DND-41 (cell line): Measurements from ENCODE around the gene TTYH3.

Experiments
- ATAC-seq: fragments of 200-7000 bp; cut with Tn5 transposase; 3 replicates; pipeline ENCODE4 v1.9.1; 2021; ENCODE audit warnings: low read depth; ENCODE audit not compliant: insufficient read depth
- DNase-seq: peaks from one replicate; pipeline ENCODE4 v3.0.0-alpha.2; 2020
- H2AFZ ChIP-seq: 2 replicates; pipeline ENCODE4 v1.6.0; 2012; ENCODE audit warnings: low read depth, low read length
- H3K27ac ChIP-seq: 2 replicates; pipeline ENCODE4 v1.5.1; 2012; ENCODE audit warnings: low read length, inconsistent platforms
- H3K27me3 ChIP-seq: fragments of 200-600 bp; sonication (generic); 2 replicates; pipeline ENCODE4 v1.6.0; 2012; ENCODE audit warnings: low read length, mild to moderate bottlenecking, inconsistent platforms; ENCODE audit not compliant: insufficient read depth, poor library complexity
- H3K36me3 ChIP-seq: 2 replicates; pipeline ENCODE4 v1.5.1; 2012; ENCODE audit warnings: low read length, inconsistent platforms; ENCODE audit not compliant: insufficient read depth
- H3K4me1 ChIP-seq: 2 replicates; pipeline ENCODE4 v1.5.1; 2012; ENCODE audit warnings: mild to moderate bottlenecking, low read length; ENCODE audit not compliant: insufficient read depth
- H3K4me2 ChIP-seq: 2 replicates; pipeline ENCODE4 v1.6.0; 2012; ENCODE audit warnings: mild to moderate bottlenecking, moderate library complexity, low read length, inconsistent platforms; ENCODE audit not compliant: insufficient read depth
- H3K4me3 ChIP-seq, 2 experiments: fragments of 200-600 bp in 1 of 2; shearing (Covaris generic) in 1 of 2; 2 replicates each; pipeline ENCODE4 v1.5.1; 2012 to 2016; ENCODE audit warnings: inconsistent platforms in 2 of 2, low read length in 2 of 2, mild to moderate bottlenecking in 2 of 2, low read depth in 1 of 2, moderate library complexity in 1 of 2
- H3K79me2 ChIP-seq: 2 replicates; pipeline ENCODE4 v1.6.0; 2012; ENCODE audit warnings: low read length, inconsistent platforms; ENCODE audit not compliant: insufficient read depth
- H3K9ac ChIP-seq: 2 replicates; pipeline ENCODE4 v1.6.0; 2012; ENCODE audit warnings: low read depth, mild to moderate bottlenecking, inconsistent platforms, low read length, moderate library complexity
- H3K9me3 ChIP-seq: 2 replicates; pipeline ENCODE4 v1.5.1; 2012; ENCODE audit warnings: low read length, moderate library complexity, mild to moderate bottlenecking, inconsistent platforms; ENCODE audit not compliant: insufficient read depth, severe bottlenecking
- H4K20me1 ChIP-seq: 2 replicates; pipeline ENCODE4 v1.6.0; 2012; ENCODE audit warnings: low read length; ENCODE audit not compliant: insufficient read depth
- EZH2 ChIP-seq: IDR thresholded peaks from 3 replicates; pipeline ENCODE4 v1.6.1; 2012; ENCODE audit warnings: borderline replicate concordance, low read depth, mild to moderate bottlenecking, moderate library complexity, low read length, inconsistent platforms; ENCODE audit not compliant: severe bottlenecking
- TF ChIP-seq, protein P1 (sequence below): IDR thresholded peaks from 2 replicates; pipeline ENCODE4 v1.5.1; 2012; ENCODE audit warnings: borderline replicate concordance, low read length, moderate library complexity, mild to moderate bottlenecking; ENCODE audit not compliant: poor library complexity, severe bottlenecking; ENCODE audit errors: extremely low read depth

Gene TTYH3

DNA sequence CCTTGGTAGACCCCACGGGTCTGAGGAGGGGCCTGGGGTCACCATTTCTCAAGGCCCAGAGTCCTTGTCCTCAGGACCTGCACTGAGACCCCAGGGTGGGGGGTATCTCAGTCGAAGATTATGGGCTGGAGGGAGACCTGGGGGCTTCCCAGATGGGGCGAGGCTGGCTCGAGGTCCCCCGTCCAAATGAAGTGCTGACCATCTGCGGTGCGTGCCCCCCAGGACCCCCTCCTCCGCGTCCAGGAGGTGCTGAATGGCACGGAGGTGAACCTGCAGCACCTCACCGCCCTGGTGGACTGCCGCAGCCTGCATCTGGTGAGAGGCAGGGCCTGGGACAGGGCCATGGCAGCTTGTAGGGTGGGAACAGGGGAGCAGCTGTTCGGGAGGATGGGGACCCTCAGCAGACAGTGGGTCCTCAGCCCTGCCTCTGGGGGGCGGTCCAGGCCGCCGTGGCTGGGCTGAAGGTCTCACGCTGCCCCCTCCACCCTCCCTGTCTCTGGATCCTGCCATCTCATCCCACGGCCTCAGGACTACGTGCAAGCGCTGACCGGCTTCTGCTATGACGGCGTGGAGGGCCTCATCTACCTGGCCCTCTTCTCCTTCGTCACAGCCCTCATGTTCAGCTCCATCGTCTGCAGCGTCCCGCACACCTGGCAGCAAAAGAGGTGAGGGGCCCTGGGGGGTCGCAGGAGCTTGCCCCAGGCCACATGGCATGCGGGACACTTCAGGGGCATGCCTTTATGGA is 24.3 kb downstream of the TTYH3 start:
- no peak overlapping the region for H3K4me3 ChIP-seq
- H3K4me2 ChIP-seq: no peak overlapping the region
- no peaks in the 10 kb centered on the region for H3K9me3 ChIP-seq
- ATAC-seq (no peak), DNase-seq (no peak)
- H3K36me3 ChIP-seq: peaks cover 75% of the 10 kb centered on the region
- H3K4me1 ChIP-seq: no peaks in the 10 kb centered on the region
- H4K20me1 ChIP-seq: peaks cover 36% of the 10 kb centered on the region
- no peak overlapping the region for H3K27ac ChIP-seq
- no peak for TF ChIP-seq EZH2
- TF ChIP-seq, protein P1, sequence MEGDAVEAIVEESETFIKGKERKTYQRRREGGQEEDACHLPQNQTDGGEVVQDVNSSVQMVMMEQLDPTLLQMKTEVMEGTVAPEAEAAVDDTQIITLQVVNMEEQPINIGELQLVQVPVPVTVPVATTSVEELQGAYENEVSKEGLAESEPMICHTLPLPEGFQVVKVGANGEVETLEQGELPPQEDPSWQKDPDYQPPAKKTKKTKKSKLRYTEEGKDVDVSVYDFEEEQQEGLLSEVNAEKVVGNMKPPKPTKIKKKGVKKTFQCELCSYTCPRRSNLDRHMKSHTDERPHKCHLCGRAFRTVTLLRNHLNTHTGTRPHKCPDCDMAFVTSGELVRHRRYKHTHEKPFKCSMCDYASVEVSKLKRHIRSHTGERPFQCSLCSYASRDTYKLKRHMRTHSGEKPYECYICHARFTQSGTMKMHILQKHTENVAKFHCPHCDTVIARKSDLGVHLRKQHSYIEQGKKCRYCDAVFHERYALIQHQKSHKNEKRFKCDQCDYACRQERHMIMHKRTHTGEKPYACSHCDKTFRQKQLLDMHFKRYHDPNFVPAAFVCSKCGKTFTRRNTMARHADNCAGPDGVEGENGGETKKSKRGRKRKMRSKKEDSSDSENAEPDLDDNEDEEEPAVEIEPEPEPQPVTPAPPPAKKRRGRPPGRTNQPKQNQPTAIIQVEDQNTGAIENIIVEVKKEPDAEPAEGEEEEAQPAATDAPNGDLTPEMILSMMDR: no peak
- H3K9ac ChIP-seq: no peak overlapping the region
- no peaks in the 10 kb centered on the region for H3K79me2 ChIP-seq
- no peaks in the 10 kb centered on the region for H3K27me3 ChIP-seq
- H2AFZ ChIP-seq: no peak overlapping the region

DNA sequence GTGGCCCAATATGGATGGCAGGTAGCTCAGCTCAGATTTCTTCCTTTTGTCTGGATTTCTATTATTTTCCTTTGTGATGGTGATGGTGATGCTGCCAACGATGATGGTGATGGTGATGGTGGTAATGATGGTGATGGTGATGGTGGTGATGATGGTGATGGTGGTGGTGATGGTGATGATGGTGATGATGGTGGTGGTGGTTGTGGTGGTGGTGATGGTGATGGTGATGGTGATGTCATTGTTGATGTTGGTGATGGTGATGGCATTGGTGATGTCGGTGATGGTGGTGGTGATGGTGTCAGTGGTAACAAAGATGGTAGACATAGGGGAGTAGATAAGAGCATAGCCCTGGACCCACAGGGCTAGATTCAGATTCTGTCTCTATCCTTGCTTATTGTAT is 25.4 kb downstream of the TTYH3 start:
- ATAC-seq (no peak), DNase-seq (no peak)
- Histone ChIP-seq H3K4me3 (no peak overlapping the region), H3K4me2 (no peak overlapping the region), H3K4me1 (no peaks in the 10 kb centered on the region), H3K27ac (no peak overlapping the region), H2AFZ (no peak overlapping the region), H3K9me3 (no peaks in the 10 kb centered on the region), H3K36me3 (peaks cover 75% of the 10 kb centered on the region), H3K9ac (no peak overlapping the region), H3K27me3 (no peaks in the 10 kb centered on the region), H4K20me1 (peaks cover 32% of the 10 kb centered on the region), H3K79me2 (no peaks in the 10 kb centered on the region)
- TF ChIP-seq, protein P1: no peak
- no peak for TF ChIP-seq EZH2

DNA sequence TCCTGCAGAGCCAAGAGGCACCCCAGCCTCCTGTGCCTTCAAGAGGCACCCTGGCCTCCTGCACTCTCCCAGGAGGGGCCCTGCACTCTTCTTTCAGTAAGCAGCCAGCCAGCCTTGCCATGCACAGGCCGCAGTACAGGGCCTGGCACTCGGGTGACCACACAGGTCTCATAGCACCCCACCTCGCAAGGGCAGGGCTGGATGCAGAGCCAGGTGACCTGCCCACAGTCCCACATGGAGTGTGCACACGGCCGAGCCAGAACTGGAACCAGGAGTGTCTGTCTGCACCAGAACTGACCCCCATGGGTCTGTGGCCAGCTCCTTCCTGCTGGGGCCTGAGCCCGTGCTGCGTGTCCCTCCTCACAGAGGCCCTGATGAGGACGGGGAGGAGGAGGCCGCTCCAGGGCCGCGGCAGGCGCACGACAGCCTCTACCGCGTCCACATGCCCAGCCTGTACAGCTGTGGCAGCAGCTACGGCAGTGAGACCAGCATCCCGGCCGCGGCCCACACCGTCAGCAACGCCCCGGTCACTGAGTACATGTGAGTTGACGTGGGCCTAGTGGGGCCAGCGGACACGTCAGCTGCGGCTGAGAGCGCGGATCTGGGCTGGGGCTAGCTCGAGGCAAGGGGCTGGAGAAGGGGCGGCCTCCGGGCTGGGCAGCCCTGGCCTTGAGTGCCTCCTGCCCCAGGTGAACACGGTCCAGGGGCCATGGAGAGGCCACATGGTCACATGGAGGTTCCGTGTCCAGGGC is 26.3 kb downstream of the TTYH3 start:
- no peak overlapping the region for H3K9ac ChIP-seq
- TF ChIP-seq, protein P1: no peak
- no peak for TF ChIP-seq EZH2
- no peak for DNase-seq
- no peak overlapping the region for H2AFZ ChIP-seq
- no peaks in the 10 kb centered on the region for H3K4me1 ChIP-seq
- no peak overlapping the region for H3K4me2 ChIP-seq
- no peak overlapping the region for H3K4me3 ChIP-seq
- H4K20me1 ChIP-seq: peaks cover 25% of the 10 kb centered on the region
- H3K27ac ChIP-seq: no peak overlapping the region
- H3K9me3 ChIP-seq: no peaks in the 10 kb centered on the region
- H3K36me3 ChIP-seq: peaks cover 75% of the 10 kb centered on the region
- ATAC-seq: no peak
- H3K79me2 ChIP-seq: no peaks in the 10 kb centered on the region
- no peaks in the 10 kb centered on the region for H3K27me3 ChIP-seq
